ENCODE results near the gene ZNF571. TPM values are rescaled to one million over a fixed set of nuclear protein-coding genes. Genes with fewer than 3 reads are reported as not detected.

ZNF571 gene
- 3.2 and 3.7 TPM in 2 replicates for total RNA-seq

DNA sequence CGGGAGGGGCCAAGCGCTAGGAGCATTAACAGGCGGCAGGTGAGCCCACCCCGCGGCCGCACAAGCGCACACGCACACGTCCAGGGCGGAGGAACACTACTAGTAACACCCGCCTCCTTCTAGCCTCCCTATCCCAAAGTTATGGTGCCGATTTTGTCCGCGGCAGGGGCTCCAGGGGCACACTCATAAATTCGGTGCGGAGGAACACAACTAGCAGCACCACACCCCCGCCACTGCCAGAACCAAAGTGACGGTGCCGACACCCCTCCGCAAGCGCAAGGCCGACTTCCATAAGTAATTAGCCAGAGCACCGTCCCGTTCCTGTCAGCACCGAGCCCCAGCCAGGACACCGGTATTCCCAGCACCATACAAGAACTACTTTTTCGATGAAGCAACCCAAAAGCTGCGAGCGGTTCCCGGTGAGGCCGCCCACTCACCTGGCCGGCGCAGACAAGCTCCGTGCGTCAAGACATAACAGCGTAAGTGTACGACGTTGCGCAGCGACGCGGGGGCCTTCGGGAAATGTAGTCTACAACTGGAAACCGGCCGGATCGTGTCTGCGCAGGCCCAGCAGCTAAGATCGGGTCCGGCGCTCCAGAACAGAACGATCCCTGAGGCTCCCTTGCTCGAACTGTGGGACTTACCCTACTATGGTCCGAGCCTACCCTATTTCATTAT is at the start of gene ZNF571, which contains the start of gene ZNF540:
TSS of gene ZNF571 (minus strand) at position 489 of the 678 bp plus-strand sequence. CDS start 8,116 bp downstream, outside the sequence.
TSS of gene ZNF540 (plus strand) at position 573 of the 678 bp plus-strand sequence. CDS start 3,572 bp downstream, outside the sequence.

Other genes starting within 250 kb of the ZNF571 start
- 4.2 and 4.9 TPM in 2 replicates for gene ZNF527, start 223.7 kb downstream of the ZNF571 start, total RNA-seq
- gene ZNF569, start 127.3 kb downstream of the ZNF571 start, total RNA-seq, result 6.7 and 7.5 TPM in 2 replicates
- gene ZNF570, start 125.4 kb downstream of the ZNF571 start, total RNA-seq, result 9.3 and 9.8 TPM in 2 replicates
- 1.2 and 2.9 TPM in 2 replicates for gene ZNF793, start 87.9 kb downstream of the ZNF571 start, total RNA-seq
- 0.69 and 0.72 TPM in 2 replicates for gene ZNF540, start 84 bp upstream of the ZNF571 start, total RNA-seq
- gene ZFP30, start 60.7 kb upstream of the ZNF571 start, total RNA-seq, result 14.9 and 17.1 TPM in 2 replicates
- 6.5 and 6.8 TPM in 2 replicates for gene ZNF607, start 125.0 kb upstream of the ZNF571 start, total RNA-seq
- 6.8 and 7.1 TPM in 2 replicates for gene ZNF573, start 184.8 kb upstream of the ZNF571 start, total RNA-seq